GM04503 (cell line): Measurements from ENCODE around the gene GOLGA8K.
"Not testable (repeated sequence)": the region's sequence is repeated elsewhere in the genome, so short reads cannot be mapped to it uniquely, and the experiment has no call there.

ENCODE experiments used
- DNase-seq: peaks from one replicate; pipeline ENCODE4 v3.0.0-alpha.2; 2012; ENCODE audit warnings: low read depth

GOLGA8K gene

DNA sequence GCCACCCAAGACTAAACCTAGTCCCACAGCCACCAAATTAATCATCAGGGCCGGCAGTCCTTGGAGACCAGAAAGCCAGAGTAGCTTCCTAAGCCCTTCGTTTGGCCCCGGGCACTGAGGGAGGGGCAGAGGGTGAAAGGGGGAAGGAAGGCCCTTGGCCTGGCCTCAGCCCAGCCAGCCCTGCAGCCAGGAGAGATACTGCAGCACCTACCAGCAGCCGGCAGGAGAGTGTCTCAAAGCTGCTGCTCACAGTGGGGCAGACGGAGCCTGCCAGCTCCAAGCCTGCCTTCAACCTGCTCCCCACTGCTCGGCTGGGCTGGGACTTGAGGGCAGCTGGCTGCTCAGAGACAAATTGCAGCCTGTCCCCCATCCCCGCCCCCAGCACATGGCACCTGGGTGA is 50.3 kb downstream of the GOLGA8K start:
- not testable (repeated sequence) for DNase-seq

DNA sequence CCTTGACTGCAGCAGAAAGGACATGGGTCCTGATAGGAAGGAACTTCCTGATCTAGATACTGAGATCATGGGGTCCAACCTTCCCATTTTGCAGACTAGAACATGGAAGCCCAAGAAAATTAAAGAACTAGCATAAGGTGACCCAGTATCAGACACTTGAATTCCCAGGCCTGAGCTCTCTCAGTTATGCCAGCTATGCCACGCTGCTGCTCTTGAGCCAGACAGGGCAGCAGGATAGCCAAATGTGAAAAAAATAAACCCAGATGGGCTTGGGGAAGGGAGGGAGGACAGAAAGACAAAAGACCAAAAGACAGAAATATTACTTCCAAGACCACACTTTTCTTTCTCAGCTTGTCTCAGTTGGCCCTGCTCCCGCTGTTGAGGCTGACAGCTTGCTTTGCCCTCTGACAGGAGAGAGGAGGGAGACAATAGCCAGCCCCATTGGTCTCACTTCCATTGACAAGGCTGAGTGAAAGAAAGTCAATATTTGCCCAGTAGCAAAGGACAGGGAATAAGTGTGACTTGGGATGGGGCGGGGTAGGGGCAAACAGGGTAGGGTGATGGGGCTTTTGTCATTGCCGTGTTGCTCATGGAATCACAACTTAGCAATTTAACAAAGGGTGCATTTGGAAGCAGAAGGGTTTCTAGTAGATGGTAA is 52.4 kb downstream of the GOLGA8K start:
- DNase-seq: not testable (repeated sequence)

DNA sequence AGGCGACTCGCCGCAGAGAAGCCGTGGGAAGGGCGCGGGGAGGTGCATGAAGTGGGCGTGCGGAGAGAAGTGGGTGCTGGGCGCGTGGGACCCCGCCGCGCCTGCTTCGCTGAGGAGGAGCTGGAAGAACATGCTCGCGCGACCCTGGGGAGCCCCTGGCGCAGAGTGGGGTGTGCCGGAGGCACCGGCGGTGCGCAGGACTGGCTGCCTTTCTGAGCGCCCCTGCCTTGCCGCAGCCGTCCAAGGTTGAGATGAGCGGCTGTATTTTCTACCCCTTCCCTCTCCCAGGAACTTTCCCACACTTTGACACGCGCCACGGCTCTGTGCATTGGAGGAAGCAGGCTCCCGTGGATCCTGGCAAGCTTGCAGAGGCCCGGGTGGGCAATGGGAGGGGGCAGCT is 56.1 kb downstream of the GOLGA8K start:
- not testable (repeated sequence) for DNase-seq

DNA sequence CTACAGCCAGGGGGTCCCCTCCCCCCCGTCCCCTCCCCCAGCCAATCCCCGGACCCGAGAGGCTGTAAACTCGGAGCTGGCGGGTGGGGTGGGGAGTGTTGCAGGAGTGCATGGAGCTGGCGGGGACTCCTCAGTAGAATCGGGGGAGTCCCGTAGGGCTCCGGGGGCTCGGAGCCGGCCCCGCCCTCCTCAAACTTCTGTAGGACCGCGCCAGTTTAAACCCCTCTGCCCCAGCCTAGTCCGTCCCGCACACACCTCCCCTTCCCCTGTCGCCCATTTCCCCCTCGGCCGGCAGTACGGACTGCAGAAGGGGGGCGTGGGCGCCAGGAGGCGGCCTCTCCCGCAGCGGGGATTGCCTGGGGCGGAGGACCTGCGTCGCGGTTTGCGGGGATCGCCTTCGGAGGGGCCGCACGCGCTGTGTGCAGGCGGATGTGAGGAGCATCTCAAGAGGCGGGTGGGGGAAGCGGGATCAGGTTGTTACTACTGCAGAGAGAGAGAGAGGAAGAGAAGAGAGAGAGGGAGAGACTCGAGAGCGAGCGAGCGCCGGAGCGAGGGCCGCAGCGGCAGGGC is 57.0 kb downstream of the GOLGA8K start:
- DNase-seq: not testable (repeated sequence)

DNA sequence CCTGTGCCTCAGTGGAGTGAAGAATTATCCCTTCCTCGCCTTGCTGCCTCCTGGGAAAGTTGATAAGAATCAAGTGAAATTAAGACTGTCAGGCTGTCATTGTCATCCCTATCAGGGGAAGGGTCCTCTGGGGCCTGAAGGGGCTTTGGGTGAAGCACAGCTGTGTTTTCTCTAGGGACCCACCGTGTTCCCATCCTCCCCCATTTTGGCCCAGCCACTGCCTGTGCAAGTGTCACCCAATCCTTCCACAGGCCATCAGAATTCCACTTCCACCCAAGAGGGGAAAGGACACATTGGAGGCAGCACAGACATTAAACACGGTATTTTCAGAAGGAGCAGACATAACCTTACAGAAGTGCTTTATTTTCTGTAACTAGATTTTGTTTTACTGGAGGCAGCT is 59.2 kb downstream of the GOLGA8K start:
- not testable (repeated sequence) for DNase-seq
